Measurements from ENCODE around the gene USP25. TPM values are rescaled to one million over a fixed set of nuclear protein-coding genes. Genes with fewer than 3 reads are reported as not detected.

The USP25 gene
- total and polyA plus RNA-seq, 9 of the 15 experiments (the other 6 are each of a cell fraction or from before 2014, with no cell fraction given): 7.8 to 44.9 (median 31.4) TPM

- no peak for TF ChIP-seq MTA1 (IDR thresholded peaks at IDR 0.05; ENCODE audit: borderline replicate concordance)
- no peak for TF ChIP-seq AFF4 (CRISPR knock-in tag; IDR thresholded peaks at IDR 0.05)
- TF ChIP-seq TFAM (CRISPR knock-in tag; conservative IDR thresholded peaks at IDR 0.05): no peak
- TF ChIP-seq HNRNPH1 (optimal IDR thresholded peaks at IDR 0.05; ENCODE audit: low read depth, low read length): no peak
These were observed 165.6 kb downstream of the USP25 start (continued) for GRCh38 chr21:15895142-15896106.

GRCh38 chr21:15896501-15896900, 166.7 kb downstream of the USP25 start:
- H3K36me3 ChIP-seq (ENCODE audit: control insufficient read depth, insufficient read depth, low read length): no peaks in the 10 kb centered on the region
- POLR2A ChIA-PET: interaction anchor here (0.6 kb wide), 1 partner anchor 79 kb away, joined by 3 read pairs; no protein-coding TSS in a partner anchor
- H3K9ac ChIP-seq (ENCODE audit: insufficient read depth in 1 of 2, low read depth in 2 of 2, low read length in 2 of 2): no peak overlapping the region
- intact Hi-C loops (cut with micrococcal nuclease) (no loop called here), in situ Hi-C loops (cut with MboI) (no loop called here)
- H3K27me3 ChIP-seq (ENCODE audit: control insufficient read depth in 2 of 2, insufficient read depth in 2 of 2, low read length in 2 of 2): no peaks in the 10 kb centered on the region
- no peaks in the 10 kb centered on the region for H3K9me1 ChIP-seq (ENCODE audit: control insufficient read depth, insufficient read depth, low read length)
- FAIRE-seq: no peak
- CTCF ChIA-PET (ENCODE audit: low intra/inter-chr PET ratio): no interaction called here
- no peak overlapping the region for H3K4me3 ChIP-seq
- H3K79me2 ChIP-seq (ENCODE audit: control insufficient read depth, insufficient read depth, low read length): no peaks in the 10 kb centered on the region
- no peaks in the 10 kb centered on the region for H3K9me3 ChIP-seq (replicated peaks; ENCODE audit: control insufficient read depth, insufficient read depth, low read depth, low read length)
- BruUV-seq (replicated peaks): no TSS peak
- no peak overlapping the region for H2AFZ ChIP-seq (ENCODE audit: low read depth, low read length)
- H3K4me1 ChIP-seq (replicated peaks in 1 of 2; ENCODE audit: control insufficient read depth in 2 of 2, insufficient read depth in 2 of 2, low read length in 2 of 2): no peaks in the 10 kb centered on the region
- DNase-seq (ENCODE audit: extremely low read depth in 1 of 4, low spot score in 3 of 4): no peak
- ATAC-seq: peak; percentile 43
- WGBS (ENCODE audit: insufficient coverage, low coverage, missing lambda C conversion rate): 9% methylated on average over 4 of the region's 4 CpGs
- no peak overlapping the region for H3K4me2 ChIP-seq (ENCODE audit: insufficient read depth, low read length)
- no peaks in the 10 kb centered on the region for H4K20me1 ChIP-seq (replicated peaks; ENCODE audit: control insufficient read depth, insufficient read depth, low read length)
- no peak overlapping the region for H3K27ac ChIP-seq (ENCODE audit: extremely low read depth, low read depth, low read length)
- no peak for TF ChIP-seq CBX2 (IDR thresholded peaks at IDR 0.05; ENCODE audit: insufficient read depth, low read length, poor library complexity, severe bottlenecking)
- TF ChIP-seq SMARCA4 (IDR thresholded peaks at IDR 0.05): no peak
- no peak for TF ChIP-seq PML (IDR thresholded peaks at IDR 0.05; ENCODE audit: low read length)
- TF ChIP-seq ZNF707 (CRISPR knock-in tag; conservative IDR thresholded peaks at IDR 0.05): no peak
- TF ChIP-seq GTF2A2 (tag; IDR thresholded peaks at IDR 0.05): no peak
- no peak for TF ChIP-seq NR2F6 (CRISPR knock-in tag; IDR thresholded peaks at IDR 0.05)
- no peak for TF ChIP-seq ZNF263 (CRISPR knock-in tag; IDR thresholded peaks at IDR 0.05; ENCODE audit: borderline replicate concordance)
- TF ChIP-seq MNT (conservative IDR thresholded peaks at IDR 0.05): no peak
- no peak for TF ChIP-seq ZFX (CRISPR knock-in tag; IDR thresholded peaks at IDR 0.05)
- TF ChIP-seq BDP1 (IDR thresholded peaks at IDR 0.05; ENCODE audit: insufficient read depth, insufficient read length): no peak
- no peak for TF ChIP-seq SMAD2 (IDR thresholded peaks at IDR 0.05; ENCODE audit: low read depth, low read length)
